Stomach (tissue), 4 donors: Measurements from ENCODE around the gene TGFB1I1.

Experiments
- CTCF ChIP-seq, 7 experiments: fragments of 450-650 bp in 4 of 7; fragments of 200-600 bp in 3 of 7; sonication (generic) in 3 of 7; IDR thresholded peaks; one replicate each; pipeline ENCODE4 v1.5.1; 2016 to 2019; ENCODE audit warnings: antibody characterized with exemption in 7 of 7, control low read depth in 2 of 7, mild to moderate bottlenecking in 1 of 7
- EP300 ChIP-seq: sonication (generic); formaldehyde crosslinking; IDR thresholded peaks from one replicate; pipeline ENCODE4 v1.6.1; 2017; ENCODE audit warnings: antibody characterized with exemption
- POLR2A ChIP-seq, 4 donors: fragments of 450-650 bp; IDR thresholded peaks; one replicate each; pipeline ENCODE4 v1.6.1; 2016; ENCODE audit warnings: antibody characterized with exemption in 4 of 4, control low read depth in 2 of 4, mild to moderate bottlenecking in 1 of 4, moderate library complexity in 1 of 4
- POLR2AphosphoS5 ChIP-seq, 3 donors: sonication (generic); formaldehyde crosslinking; IDR thresholded peaks; one replicate each; pipeline ENCODE4 v1.6.1; 2016; ENCODE audit warnings: antibody characterized with exemption in 3 of 3

GRCh38 chr16:31489616-31490584, 17.9 kb downstream of the TGFB1I1 start:
- TF ChIP-seq CTCF (IDR thresholded peaks at IDR 0.05) (no peak), POLR2A (IDR thresholded peaks at IDR 0.05) (no peak), POLR2AphosphoS5 (IDR thresholded peaks at IDR 0.05) (no peak), EP300 (no peak)
